NT2/D1 (cell line): ENCODE data around the gene KCNG2.

Experiments used
- DNase-seq: peaks from one replicate; pipeline ENCODE4 v3.0.0-alpha.2; 2011; ENCODE audit warnings: low read depth, low spot score
- H3K27me3 ChIP-seq: 2 replicates; pipeline ENCODE4 v1.6.0; 2011; ENCODE audit warnings: mild to moderate bottlenecking; ENCODE audit not compliant: insufficient read length, insufficient read depth
- H3K36me3 ChIP-seq: 2 replicates; pipeline ENCODE4 v1.6.1; 2011; ENCODE audit warnings: mild to moderate bottlenecking, low read length, mixed read lengths; ENCODE audit not compliant: insufficient read depth, insufficient read length
- H3K4me1 ChIP-seq: 2 replicates; pipeline ENCODE4 v1.5.1; 2011; ENCODE audit not compliant: insufficient read depth, insufficient read length
- H3K4me3 ChIP-seq: 2 replicates; pipeline ENCODE4 v1.5.1; 2011; ENCODE audit warnings: low read depth; ENCODE audit not compliant: insufficient read length
- H3K9ac ChIP-seq: 2 replicates; pipeline ENCODE4 v1.6.0; 2011; ENCODE audit warnings: low read depth; ENCODE audit not compliant: insufficient read length
- H3K9me3 ChIP-seq: 2 replicates; pipeline ENCODE4 v1.5.1; 2011; ENCODE audit warnings: mild to moderate bottlenecking, low read length; ENCODE audit not compliant: insufficient read depth
- SUZ12 ChIP-seq: IDR thresholded peaks from 2 replicates; pipeline ENCODE4 v1.6.1; 2011; ENCODE audit not compliant: insufficient read length, insufficient read depth; ENCODE audit errors: extremely low read depth
- YY1 ChIP-seq: IDR thresholded peaks from 2 replicates; pipeline ENCODE4 v1.6.1; 2011; ENCODE audit not compliant: insufficient read length, insufficient read depth
- ZNF274 ChIP-seq: IDR thresholded peaks from 2 replicates; pipeline ENCODE4 v1.6.1; 2011; ENCODE audit warnings: mild to moderate bottlenecking, low read depth, low read length

The KCNG2 gene

GRCh38 chr18:79770501-79770815 is 27.3 kb upstream of the KCNG2 start:
- no peaks in the 10 kb centered on the region for H3K27me3 ChIP-seq
- H3K9me3 ChIP-seq, result peaks cover 27% of the 10 kb centered on the region
- TF ChIP-seq YY1, result no peak
- TF ChIP-seq ZNF274, result no peak
- no peak for TF ChIP-seq SUZ12
- H3K4me1 ChIP-seq, result peaks cover 4% of the 10 kb centered on the region
- no peak overlapping the region for H3K9ac ChIP-seq
- H3K36me3 ChIP-seq, result no peaks in the 10 kb centered on the region
- H3K4me3 ChIP-seq, result no peak overlapping the region
- DNase-seq, result no peak

- no peak overlapping the region for H3K9ac ChIP-seq
- DNase-seq, result no peak
- no peak overlapping the region for H3K4me3 ChIP-seq
- no peaks in the 10 kb centered on the region for H3K36me3 ChIP-seq
- H3K9me3 ChIP-seq, result peaks cover 27% of the 10 kb centered on the region
- no peaks in the 10 kb centered on the region for H3K27me3 ChIP-seq
- TF ChIP-seq YY1, result no peak
- no peak for TF ChIP-seq SUZ12
- no peak for TF ChIP-seq ZNF274
- peaks cover 4% of the 10 kb centered on the region for H3K4me1 ChIP-seq
Measured at GRCh38 chr18:79770826-79771225, 26.9 kb upstream of the KCNG2 start.

DNA sequence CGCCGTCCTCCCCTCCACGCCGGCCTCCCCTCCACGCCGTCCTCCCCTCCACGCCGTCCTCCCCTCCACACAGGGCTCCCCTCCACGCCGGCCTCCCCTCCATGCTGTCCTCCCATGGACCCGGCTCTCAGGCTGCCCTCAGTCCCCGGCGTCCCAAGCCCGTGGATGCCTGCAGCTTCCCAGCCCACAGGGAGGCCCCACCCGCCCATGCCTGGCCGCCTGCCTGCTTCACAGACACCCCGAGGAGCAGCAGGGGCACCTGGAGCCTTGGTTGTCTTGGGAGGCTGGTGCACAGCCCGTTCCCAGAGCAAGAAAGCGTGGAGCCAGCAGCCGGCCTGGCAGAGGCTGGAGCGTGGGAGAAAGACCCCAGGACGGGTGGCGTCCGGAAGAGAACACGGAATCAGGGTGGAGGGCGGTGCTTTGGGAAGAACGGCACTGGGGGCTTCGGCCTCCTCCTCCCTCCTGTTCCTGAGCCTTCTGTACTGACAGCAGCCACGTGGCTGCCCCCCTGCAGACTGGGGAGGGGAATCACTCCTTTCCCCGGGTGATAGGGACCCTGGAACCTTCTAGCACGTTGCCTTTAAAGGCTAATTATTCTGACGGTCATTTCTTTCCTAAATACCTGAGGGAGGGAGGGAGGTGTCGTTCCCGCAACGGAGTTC is 26.2 kb upstream of the KCNG2 start:
- DNase-seq, result no peak
- Histone ChIP-seq H3K27me3 (no peaks in the 10 kb centered on the region), H3K4me3 (no peak overlapping the region), H3K4me1 (peaks cover 4% of the 10 kb centered on the region), H3K36me3 (no peaks in the 10 kb centered on the region), H3K9ac (no peak overlapping the region), H3K9me3 (peaks cover 27% of the 10 kb centered on the region)
- no peak for TF ChIP-seq ZNF274
- TF ChIP-seq SUZ12, result no peak
- no peak for TF ChIP-seq YY1

DNA sequence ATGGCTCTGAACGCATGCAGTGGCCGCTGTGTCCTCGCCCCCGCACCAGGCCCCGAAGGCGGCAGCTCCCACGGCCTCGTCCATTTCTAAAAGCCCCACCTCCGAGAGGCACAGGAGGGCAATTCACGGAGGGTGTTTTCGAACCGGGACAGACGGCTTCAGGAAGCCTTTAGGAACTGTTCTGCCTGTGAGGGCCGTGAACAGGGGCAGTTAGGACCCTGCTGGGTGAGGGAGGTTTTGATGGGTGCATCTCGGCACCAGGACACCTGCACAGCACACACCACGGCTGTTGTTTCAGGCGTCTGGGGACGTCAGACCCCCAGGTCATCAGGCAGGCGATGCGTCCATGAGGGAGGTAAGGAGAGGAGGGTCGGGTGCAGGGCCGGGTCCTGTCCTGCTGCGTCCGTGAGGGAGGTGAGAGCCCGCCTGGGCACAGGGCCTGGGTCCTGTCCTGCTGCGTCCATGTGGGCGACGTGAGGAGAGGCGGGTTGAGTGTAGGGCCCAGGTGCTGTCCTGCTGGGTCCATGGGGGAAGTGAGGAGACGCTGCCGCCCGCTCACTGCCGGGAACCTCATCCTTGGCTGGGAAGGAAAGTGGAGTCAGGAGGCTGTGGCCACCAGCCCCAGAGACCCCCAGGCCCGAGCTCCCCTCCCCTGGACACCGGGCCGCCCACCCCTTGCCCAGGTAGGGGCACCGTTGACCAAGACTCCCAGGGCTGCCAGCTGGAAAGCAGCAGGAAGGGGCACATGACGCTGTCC is 25.5 kb upstream of the KCNG2 start:
- Histone ChIP-seq H3K4me1 (peaks cover 4% of the 10 kb centered on the region), H3K9ac (no peak overlapping the region), H3K4me3 (no peak overlapping the region), H3K36me3 (no peaks in the 10 kb centered on the region), H3K9me3 (peaks cover 26% of the 10 kb centered on the region), H3K27me3 (no peaks in the 10 kb centered on the region)
- TF ChIP-seq ZNF274 (no peak), SUZ12 (no peak), YY1 (no peak)
- no peak for DNase-seq

DNA sequence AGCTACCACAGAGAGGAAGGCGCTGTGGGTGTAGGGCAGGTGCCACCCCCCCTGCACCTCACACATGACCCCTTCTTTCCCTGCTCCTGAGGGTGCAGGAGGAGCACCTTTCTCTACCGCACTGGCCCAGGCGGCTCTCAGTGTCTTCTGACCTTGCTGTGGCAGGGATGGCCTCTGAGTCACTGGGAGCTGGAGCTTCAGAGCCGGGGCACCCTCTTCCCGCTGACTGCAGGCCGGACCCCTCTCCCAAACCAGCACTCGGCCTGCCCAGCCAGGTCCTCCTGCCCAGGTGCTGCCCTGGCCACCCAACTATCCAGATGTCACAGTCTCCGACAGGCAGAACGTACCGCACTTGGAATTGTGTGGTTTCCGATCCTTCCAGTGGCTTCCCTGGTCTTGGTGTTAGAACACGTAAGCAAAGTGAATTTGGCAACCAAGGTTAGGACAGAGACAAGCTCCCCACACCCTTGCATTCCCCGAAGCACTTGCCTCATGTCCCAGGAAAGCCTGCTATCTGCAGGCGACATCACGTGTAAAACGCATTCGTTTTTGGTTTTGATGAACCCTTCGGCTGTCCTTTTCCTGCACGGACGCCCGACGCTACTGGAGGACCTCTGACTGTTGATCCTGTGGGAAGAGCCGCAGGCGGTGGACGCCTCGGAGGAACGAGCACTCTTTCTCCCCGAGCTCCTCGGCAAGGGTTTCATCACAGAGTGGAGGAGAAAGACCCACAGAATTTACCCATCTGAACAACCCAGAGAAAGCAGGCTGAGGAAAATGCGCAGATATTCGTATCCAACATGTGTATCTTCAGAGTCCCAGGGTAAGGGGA is 24.7 kb upstream of the KCNG2 start:
- H3K27me3 ChIP-seq, result peaks cover 3% of the 10 kb centered on the region
- peaks cover 20% of the 10 kb centered on the region for H3K9me3 ChIP-seq
- H3K4me3 ChIP-seq, result no peak overlapping the region
- H3K9ac ChIP-seq, result no peak overlapping the region
- no peaks in the 10 kb centered on the region for H3K36me3 ChIP-seq
- TF ChIP-seq YY1, result no peak
- TF ChIP-seq SUZ12, result no peak
- no peak for TF ChIP-seq ZNF274
- H3K4me1 ChIP-seq, result peaks cover 4% of the 10 kb centered on the region
- DNase-seq, result no peak

GRCh38 chr18:79774111-79774510 is 23.6 kb upstream of the KCNG2 start:
- H3K4me1 ChIP-seq, result peaks cover 7% of the 10 kb centered on the region
- H3K27me3 ChIP-seq, result peaks cover 3% of the 10 kb centered on the region
- TF ChIP-seq ZNF274 (no peak), YY1 (no peak), SUZ12 (no peak)
- H3K9ac ChIP-seq, result no peak overlapping the region
- DNase-seq, result no peak
- H3K4me3 ChIP-seq, result no peak overlapping the region
- no peaks in the 10 kb centered on the region for H3K36me3 ChIP-seq
- peaks cover 9% of the 10 kb centered on the region for H3K9me3 ChIP-seq

DNA sequence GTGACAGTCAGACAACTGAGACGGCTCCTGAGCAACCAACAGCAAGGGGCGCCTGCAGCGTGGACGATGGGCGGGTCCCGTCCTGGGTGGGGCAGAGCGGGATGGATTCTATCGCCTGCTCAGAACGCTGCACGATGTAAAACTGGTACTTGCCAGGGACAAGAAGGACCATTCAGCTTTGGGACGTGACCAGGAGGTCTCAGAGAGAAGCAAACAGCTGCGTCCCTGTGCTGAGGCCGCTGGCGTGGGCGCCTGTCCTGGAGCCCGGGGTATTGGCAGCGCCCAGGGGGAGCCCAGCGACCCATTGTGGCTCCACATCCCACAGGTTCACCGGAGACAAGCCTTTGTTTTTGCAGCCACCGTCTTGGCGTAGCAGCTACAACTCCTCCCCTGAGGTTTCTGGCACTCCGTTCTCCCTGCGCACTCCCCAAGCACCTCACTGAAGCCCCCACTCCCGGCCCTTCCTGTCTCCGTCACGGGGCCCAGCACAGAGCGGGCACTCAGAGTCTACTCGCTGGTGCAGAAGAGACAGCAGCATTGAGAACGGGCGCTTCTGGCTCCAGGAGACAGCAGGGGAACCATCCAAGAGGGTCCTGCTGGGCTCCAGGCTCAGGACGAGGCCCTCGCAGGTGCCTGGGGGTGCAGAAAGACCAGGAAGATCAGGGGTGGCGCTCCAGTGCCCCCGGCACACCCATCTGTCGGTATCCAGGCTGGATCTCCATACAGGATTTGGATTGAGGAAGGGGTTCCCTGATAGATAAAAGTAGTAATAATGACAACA is 22.1 kb upstream of the KCNG2 start:
- Histone ChIP-seq H3K9ac (no peak overlapping the region), H3K9me3 (no peaks in the 10 kb centered on the region), H3K4me1 (peaks cover 7% of the 10 kb centered on the region), H3K4me3 (no peak overlapping the region), H3K27me3 (peaks cover 3% of the 10 kb centered on the region), H3K36me3 (no peaks in the 10 kb centered on the region)
- DNase-seq, result no peak
- no peak for TF ChIP-seq ZNF274
- no peak for TF ChIP-seq SUZ12
- TF ChIP-seq YY1, result no peak
